Endothelial cell of umbilical vein (primary cell): ENCODE measurements around the gene HSPA12A. TPM values are rescaled to one million over a fixed set of nuclear protein-coding genes. Genes with fewer than 3 reads are reported as not detected.

Source experiments
- BruUV-seq: library from RNA; stranded (reverse); fragments of 400-500 nt; replicated peaks from 2 replicates; lab custom pipeline; 2021; lab: Mats Ljungman, UMichigan
- CTCF ChIA-PET: fragments of 300-600, 350-600 bp; sonication (Branson Sonifier 250); formaldehyde crosslinking; loops from one replicate; lab custom pipeline; 2021; ENCODE audit warnings: antibody characterized with exemption, inconsistent platforms; lab: Charles Lee
- POLR2A ChIA-PET: fragments of 300-600, 350-600 bp; sonication (Branson Sonifier 250); formaldehyde crosslinking; loops from one replicate; lab custom pipeline; 2021; ENCODE audit warnings: antibody characterized with exemption, inconsistent platforms; lab: Charles Lee
- DNase-seq: peaks from one replicate; pipeline ENCODE4 v3.0.0-alpha.2; 2011; ENCODE audit warnings: low read depth, low spot score
- FAIRE-seq: peaks from 2 replicates; lab custom pipeline; 2011; peaks lifted over from hg19 to GRCh38; lab: Jason Lieb, UNC
- H2AFZ ChIP-seq: 2 replicates; pipeline ENCODE4 v1.6.0; 2012; ENCODE audit warnings: low read depth, low read length, control low read depth, inconsistent platforms
- H3K27ac ChIP-seq: 2 replicates; pipeline ENCODE4 v1.5.1; 2011; ENCODE audit warnings: low read depth, mild to moderate bottlenecking, control low read depth, low read length, moderate library complexity; ENCODE audit not compliant: insufficient read depth
- H3K27me3 ChIP-seq, 2 experiments: 2 replicates each; pipeline versions ENCODE4 v1.6.0 to v1.6.1; 2011; ENCODE audit warnings: low read length in 2 of 2, mixed read lengths in 1 of 2; ENCODE audit not compliant: control insufficient read depth in 2 of 2, insufficient read depth in 2 of 2
- H3K36me3 ChIP-seq, 2 experiments: 2 replicates in 1 of 2; 3 replicates in 1 of 2; pipeline ENCODE4 v1.5.1; 2011; ENCODE audit warnings: low read length in 2 of 2, mild to moderate bottlenecking in 1 of 2, moderate library complexity in 1 of 2; ENCODE audit not compliant: control insufficient read depth in 2 of 2, insufficient read depth in 2 of 2; ENCODE audit errors: extremely low read depth in 1 of 2
- H3K4me1 ChIP-seq: 3 replicates; pipeline ENCODE4 v1.5.1; 2011; ENCODE audit warnings: mild to moderate bottlenecking, low read length; ENCODE audit not compliant: control insufficient read depth, insufficient read depth; ENCODE audit errors: extremely low read depth
- H3K4me2 ChIP-seq: 2 replicates; pipeline ENCODE4 v1.6.1; 2011; ENCODE audit warnings: low read length, control low read depth, mixed read lengths; ENCODE audit not compliant: insufficient read depth
- H3K4me3 ChIP-seq, 3 experiments: fragments of 200-600 bp in 1 of 3; sonication (generic), shearing (Covaris generic) in 1 of 3; replicated peaks in 1 of 3; 2 replicates each; pipeline ENCODE4 v1.5.1; 2011 to 2016; ENCODE audit warnings: control low read depth in 3 of 3, low read length in 3 of 3, mild to moderate bottlenecking in 2 of 3, inconsistent platforms in 1 of 3, low read depth in 1 of 3, moderate library complexity in 1 of 3; ENCODE audit not compliant: insufficient read depth in 1 of 3
- H3K79me2 ChIP-seq: 2 replicates; pipeline ENCODE4 v1.6.0; 2012; ENCODE audit warnings: low read length, inconsistent platforms; ENCODE audit not compliant: control insufficient read depth, insufficient read depth
- H3K9ac ChIP-seq: replicated peaks from 2 replicates; pipeline ENCODE3; 2011; ENCODE audit warnings: low read length, control low read depth; ENCODE audit not compliant: insufficient read depth; ENCODE audit errors: extremely low read depth
- H3K9me1 ChIP-seq: replicated peaks from 3 replicates; pipeline ENCODE4 v1.6.0; 2011; ENCODE audit warnings: mild to moderate bottlenecking, low read length; ENCODE audit not compliant: control insufficient read depth, insufficient read depth; ENCODE audit errors: extremely low read depth
- H3K9me3 ChIP-seq: replicated peaks from 2 replicates; pipeline ENCODE4 v1.5.1; 2012; ENCODE audit warnings: low read length, inconsistent platforms; ENCODE audit not compliant: control insufficient read depth, insufficient read depth
- H4K20me1 ChIP-seq: replicated peaks from 2 replicates; pipeline ENCODE3; 2011; ENCODE audit warnings: mild to moderate bottlenecking, low read length; ENCODE audit not compliant: control insufficient read depth, insufficient read depth; ENCODE audit errors: extremely low read depth
- EZH2 ChIP-seq: IDR thresholded peaks from 2 replicates; pipeline ENCODE4 v1.6.1; 2012; ENCODE audit warnings: borderline replicate concordance, low read depth, mild to moderate bottlenecking, moderate library complexity, low read length, inconsistent platforms; ENCODE audit not compliant: severe bottlenecking
- FOS ChIP-seq: IDR thresholded peaks from 2 replicates; pipeline ENCODE4 v1.6.1; 2011; ENCODE audit warnings: mild to moderate bottlenecking, low read length, moderate library complexity, borderline replicate concordance; ENCODE audit not compliant: insufficient read depth
- GATA2 ChIP-seq: IDR thresholded peaks from 2 replicates; pipeline ENCODE4 v1.7.0; 2011; ENCODE audit warnings: low read depth, mild to moderate bottlenecking, moderate library complexity, mixed read lengths, low read length; ENCODE audit not compliant: insufficient read length, insufficient read depth
- JUN ChIP-seq: IDR thresholded peaks from 2 replicates; pipeline ENCODE4 v1.6.1; 2011; ENCODE audit warnings: borderline replicate concordance, low read depth; ENCODE audit not compliant: insufficient read length, insufficient read depth
- MYC ChIP-seq: IDR thresholded peaks from one replicate; pipeline ENCODE4 v1.6.1; 2011; ENCODE audit warnings: mild to moderate bottlenecking, low read depth, low read length
- POLR2A ChIP-seq: IDR thresholded peaks from 2 replicates; pipeline ENCODE4 v1.6.1; 2012; ENCODE audit warnings: low read depth, mild to moderate bottlenecking, control low read depth, low read length
- POLR2AphosphoS5 ChIP-seq: IDR thresholded peaks from 2 replicates; pipeline ENCODE4 v1.6.1; 2012; ENCODE audit warnings: low read depth, mild to moderate bottlenecking, control low read depth, low read length, moderate library complexity; ENCODE audit not compliant: insufficient read depth
- dilution Hi-C: fragments of 300-500 bp; cut with MboI; formaldehyde crosslinking; loops from one replicate; pipeline ENCODE4 v1.15.0; 2019; ENCODE audit warnings: low sequenced_read_pairs; ENCODE audit not compliant: extremely low pct_ligation_motif_present
- intact Hi-C: fragments of 100-400 bp; cut with micrococcal nuclease; formaldehyde crosslinking; loops from one replicate; pipeline ENCODE4 v1.10.0; 2022
- polyA plus RNA-seq, 4 experiments: library from polyadenylated mRNA; depleted of rRNA in 3 of 4; stranded (reverse) in 3 of 4; unstranded in 1 of 4; fragments of >200 nt; gene quantifications; 2 replicates each; pipeline versions ENCODE4 v1.2.1 to v1.2.3, GENCODE V29; 2011 to 2012; ENCODE audit warnings: missing spikeins in 1 of 4
- total RNA-seq: library from RNA; stranded (reverse); gene quantifications from 2 replicates; pipeline ENCODE4 v1.2.3, GENCODE V29; 2021
- TF ChIP-seq, protein P1 (sequence below): IDR thresholded peaks from 2 replicates; pipeline ENCODE4 v1.6.1; 2011; ENCODE audit not compliant: insufficient read depth, insufficient read length
- TF ChIP-seq, protein P2 (sequence below), 2 donors: IDR thresholded peaks; 1 replicate in 1 of 2; 2 replicates in 1 of 2; pipeline ENCODE4 v1.5.1; 2011; ENCODE audit warnings: low read length in 2 of 2, mild to moderate bottlenecking in 2 of 2, moderate library complexity in 2 of 2, control low read depth in 1 of 2, inconsistent platforms in 1 of 2, low read depth in 1 of 2; ENCODE audit not compliant: insufficient read depth in 1 of 2; ENCODE audit errors: extremely low read depth in 1 of 2

The HSPA12A gene
- total and polyA plus RNA-seq, 2 donors (not counting 3 experiments of a cell fraction or from before 2014, with no cell fraction given), result 0.22 to 0.29 TPM

- Histone ChIP-seq H4K20me1 (no peaks in the 10 kb centered on the region), H3K27me3 (no peaks in the 10 kb centered on the region), H2AFZ (no peak overlapping the region), H3K79me2 (no peaks in the 10 kb centered on the region), H3K36me3 (no peaks in the 10 kb centered on the region), H3K27ac (no peak overlapping the region), H3K9ac (no peak overlapping the region), H3K4me3 (no peak overlapping the region), H3K9me3 (no peaks in the 10 kb centered on the region), H3K4me1 (no peaks in the 10 kb centered on the region), H3K9me1 (no peaks in the 10 kb centered on the region), H3K4me2 (no peak overlapping the region)
- no peak for DNase-seq
- TF ChIP-seq FOS, result no peak
- no peak for TF ChIP-seq MYC
- no peak for TF ChIP-seq POLR2AphosphoS5
- no peak for TF ChIP-seq POLR2A
- FAIRE-seq, result no peak
- dilution Hi-C loops, result no loop called here
- CTCF ChIA-PET, result no interaction called here
- POLR2A ChIA-PET, result no interaction called here
- BruUV-seq, result no TSS peak
- intact Hi-C loops, result no loop called here
These were observed 24.3 kb downstream of the HSPA12A start for GRCh38 chr10:116718058-116718457.

- intact Hi-C loops (no loop called here), dilution Hi-C loops (no loop called here)
- Histone ChIP-seq H3K4me2 (no peak overlapping the region), H2AFZ (no peak overlapping the region), H3K9ac (no peak overlapping the region), H3K9me3 (no peaks in the 10 kb centered on the region), H3K27ac (no peak overlapping the region), H3K79me2 (no peaks in the 10 kb centered on the region), H3K4me3 (no peak overlapping the region), H3K27me3 (no peaks in the 10 kb centered on the region), H3K9me1 (no peaks in the 10 kb centered on the region), H3K36me3 (no peaks in the 10 kb centered on the region), H4K20me1 (no peaks in the 10 kb centered on the region), H3K4me1 (no peaks in the 10 kb centered on the region)
- ChIA-PET POLR2A (no interaction called here), CTCF (interaction anchor here (0.8 kb wide), 1 partner anchor 26 kb away, joined by 3 read pairs; no protein-coding TSS in a partner anchor)
- no TSS peak for BruUV-seq
- FAIRE-seq (no peak), DNase-seq (no peak)
- TF ChIP-seq MYC (no peak), POLR2AphosphoS5 (no peak), EZH2 (no peak), GATA2 (no peak), POLR2A (no peak), FOS (no peak), JUN (no peak)
- TF ChIP-seq, protein P1, sequence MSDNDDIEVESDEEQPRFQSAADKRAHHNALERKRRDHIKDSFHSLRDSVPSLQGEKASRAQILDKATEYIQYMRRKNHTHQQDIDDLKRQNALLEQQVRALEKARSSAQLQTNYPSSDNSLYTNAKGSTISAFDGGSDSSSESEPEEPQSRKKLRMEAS, result no peak
- TF ChIP-seq, protein P2, sequence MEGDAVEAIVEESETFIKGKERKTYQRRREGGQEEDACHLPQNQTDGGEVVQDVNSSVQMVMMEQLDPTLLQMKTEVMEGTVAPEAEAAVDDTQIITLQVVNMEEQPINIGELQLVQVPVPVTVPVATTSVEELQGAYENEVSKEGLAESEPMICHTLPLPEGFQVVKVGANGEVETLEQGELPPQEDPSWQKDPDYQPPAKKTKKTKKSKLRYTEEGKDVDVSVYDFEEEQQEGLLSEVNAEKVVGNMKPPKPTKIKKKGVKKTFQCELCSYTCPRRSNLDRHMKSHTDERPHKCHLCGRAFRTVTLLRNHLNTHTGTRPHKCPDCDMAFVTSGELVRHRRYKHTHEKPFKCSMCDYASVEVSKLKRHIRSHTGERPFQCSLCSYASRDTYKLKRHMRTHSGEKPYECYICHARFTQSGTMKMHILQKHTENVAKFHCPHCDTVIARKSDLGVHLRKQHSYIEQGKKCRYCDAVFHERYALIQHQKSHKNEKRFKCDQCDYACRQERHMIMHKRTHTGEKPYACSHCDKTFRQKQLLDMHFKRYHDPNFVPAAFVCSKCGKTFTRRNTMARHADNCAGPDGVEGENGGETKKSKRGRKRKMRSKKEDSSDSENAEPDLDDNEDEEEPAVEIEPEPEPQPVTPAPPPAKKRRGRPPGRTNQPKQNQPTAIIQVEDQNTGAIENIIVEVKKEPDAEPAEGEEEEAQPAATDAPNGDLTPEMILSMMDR (IDR thresholded peaks at IDR 0.05; ENCODE audit: extremely low read depth in 1 of 2, insufficient read depth in 1 of 2, low read depth in 1 of 2, low read length in 2 of 2), result no peak
These were observed 26.0 kb downstream of the HSPA12A start for GRCh38 chr10:116716381-116716780.
